Trophoblast cell (in vitro differentiated cells and primary cell): Measurements from ENCODE around the gene TANGO6.
A peak's percentile ranks its signal among the peaks of the same experiment; 100 is the strongest.

ENCODE experiments used
- DNase-seq, 2 donors: peaks; one replicate each; pipeline ENCODE4 v3.0.0-alpha.2; 2016
- H2AFZ ChIP-seq: 2 replicates; pipeline ENCODE4 v1.6.1; 2013; ENCODE audit warnings: low read length, moderate library complexity, mild to moderate bottlenecking; ENCODE audit not compliant: insufficient read depth, poor library complexity
- H2AK5ac ChIP-seq: 2 replicates; pipeline ENCODE4 v1.6.1; 2013; ENCODE audit warnings: mild to moderate bottlenecking, low read length
- H2BK120ac ChIP-seq: 2 replicates; pipeline ENCODE4 v1.6.1; 2013; ENCODE audit warnings: low read length, mild to moderate bottlenecking, moderate library complexity; ENCODE audit not compliant: insufficient read depth, poor library complexity
- H2BK12ac ChIP-seq: 2 replicates; pipeline ENCODE4 v1.6.1; 2013; ENCODE audit warnings: mild to moderate bottlenecking, low read length, moderate library complexity
- H2BK5ac ChIP-seq: 2 replicates; pipeline ENCODE4 v1.6.1; 2013; ENCODE audit warnings: low read length, low read depth, moderate library complexity, mild to moderate bottlenecking; ENCODE audit not compliant: poor library complexity
- H3K14ac ChIP-seq: 2 replicates; pipeline ENCODE4 v1.6.1; 2013; ENCODE audit warnings: mild to moderate bottlenecking, low read length
- H3K18ac ChIP-seq: 2 replicates; pipeline ENCODE4 v1.6.1; 2013; ENCODE audit warnings: mild to moderate bottlenecking, low read length
- H3K23ac ChIP-seq: 2 replicates; pipeline ENCODE4 v1.6.1; 2013; ENCODE audit warnings: low read length
- H3K27ac ChIP-seq: 2 replicates; pipeline ENCODE4 v1.5.1; 2013; ENCODE audit warnings: low read depth, mild to moderate bottlenecking, inconsistent platforms, low read length, moderate library complexity
- H3K27me3 ChIP-seq: 2 replicates; pipeline ENCODE4 v1.6.1; 2013; ENCODE audit warnings: inconsistent platforms, mild to moderate bottlenecking, low read length, moderate library complexity; ENCODE audit not compliant: insufficient read depth
- H3K36me3 ChIP-seq, 2 experiments: 1 replicate in 1 of 2; 2 replicates in 1 of 2; pipeline ENCODE4 v1.6.1; 2013; ENCODE audit warnings: low read length in 2 of 2, mild to moderate bottlenecking in 2 of 2, moderate library complexity in 1 of 2; ENCODE audit not compliant: insufficient read depth in 2 of 2, control insufficient read depth in 1 of 2
- H3K4ac ChIP-seq: 2 replicates; pipeline ENCODE4 v1.6.1; 2013; ENCODE audit warnings: low read depth, mild to moderate bottlenecking, low read length, moderate library complexity
- H3K4me1 ChIP-seq, 2 experiments: 1 replicate in 1 of 2; 2 replicates in 1 of 2; pipeline ENCODE4 v1.6.1; 2013; ENCODE audit warnings: low read length in 2 of 2, mild to moderate bottlenecking in 2 of 2, moderate library complexity in 1 of 2; ENCODE audit not compliant: insufficient read depth in 2 of 2, control insufficient read depth in 1 of 2
- H3K4me2 ChIP-seq: 2 replicates; pipeline ENCODE4 v1.6.1; 2013; ENCODE audit warnings: inconsistent platforms, mild to moderate bottlenecking, low read length, moderate library complexity
- H3K4me3 ChIP-seq: 2 replicates; pipeline ENCODE4 v1.5.1; 2013; ENCODE audit warnings: mild to moderate bottlenecking, low read depth, low read length, inconsistent platforms
- H3K79me1 ChIP-seq: one replicate; pipeline ENCODE4 v1.6.1; 2013; ENCODE audit warnings: low read length
- H3K79me2 ChIP-seq: 2 replicates; pipeline ENCODE4 v1.6.1; 2013; ENCODE audit warnings: low read length, mild to moderate bottlenecking; ENCODE audit not compliant: control insufficient read depth, insufficient read depth, poor library complexity
- H3K9ac ChIP-seq: 2 replicates; pipeline ENCODE4 v1.6.1; 2013; ENCODE audit warnings: mild to moderate bottlenecking, low read length
- H3K9me3 ChIP-seq: 2 replicates; pipeline ENCODE4 v1.6.1; 2013; ENCODE audit warnings: low read depth, mild to moderate bottlenecking, control low read depth, inconsistent platforms, low read length; ENCODE audit not compliant: insufficient read depth
- H4K12ac ChIP-seq: 2 replicates; pipeline ENCODE4 v1.6.1; 2013; ENCODE audit warnings: low read depth, mild to moderate bottlenecking, low read length, moderate library complexity
- H4K8ac ChIP-seq: 2 replicates; pipeline ENCODE4 v1.6.1; 2013; ENCODE audit warnings: low read depth, mild to moderate bottlenecking, low read length, moderate library complexity
- H4K91ac ChIP-seq: one replicate; pipeline ENCODE4 v1.6.1; 2013; ENCODE audit warnings: low read depth, mild to moderate bottlenecking, low read length, moderate library complexity
- whole genome bisulfite sequencing: extraction: QIAGEN DNeasy Blood & Tissue Kit; methylation state at CpG from one replicate; pipeline ENCODE4 v1.1.7; 2013; ENCODE audit warnings: missing lambda C conversion rate; ENCODE audit not compliant: insufficient read length, insufficient coverage; ENCODE audit errors: extremely low coverage; 5-methylcytosine and 5-hydroxymethylcytosine counted together

Gene TANGO6

GRCh38 chr16:68999114-68999513 lies 155.8 kb downstream of the TANGO6 start:
- peak overlapping the region; percentile 94 for H3K18ac ChIP-seq
- DNase-seq: peak; percentile 13 to 77
- peaks cover 2% of the 10 kb centered on the region for H3K9me3 ChIP-seq
- H3K4me2 ChIP-seq: no peak overlapping the region
- H2AFZ ChIP-seq: no peak overlapping the region
- no peak overlapping the region for H3K23ac ChIP-seq
- H4K12ac ChIP-seq: no peak overlapping the region
- H4K8ac ChIP-seq: peak overlapping the region; percentile 82
- H3K27me3 ChIP-seq: no peaks in the 10 kb centered on the region
- no peak overlapping the region for H3K4me3 ChIP-seq
- peaks cover 10% of the 10 kb centered on the region for H3K79me1 ChIP-seq
- no peak overlapping the region for H3K9ac ChIP-seq
- peak overlapping the region; percentile 88 for H2BK5ac ChIP-seq
- peaks cover 5 to 19% of the 10 kb centered on the region in 2 experiments for H3K4me1 ChIP-seq
- peak overlapping the region; percentile 96 for H2BK12ac ChIP-seq
- H3K79me2 ChIP-seq: no peaks in the 10 kb centered on the region
- peaks cover 0 to 2% of the 10 kb centered on the region in 2 experiments for H3K36me3 ChIP-seq
- peak overlapping the region; percentile 92 for H4K91ac ChIP-seq
- peak overlapping the region; percentile 97 for H2BK120ac ChIP-seq
- H2AK5ac ChIP-seq: peak overlapping the region; percentile 79
- H3K4ac ChIP-seq: no peak overlapping the region
- peak overlapping the region; percentile 79 for H3K14ac ChIP-seq
- no CpG with 5 or more reads among the region's 1 CpG for WGBS
- peak overlapping the region; percentile 90 for H3K27ac ChIP-seq

GRCh38 chr16:69003500-69003899 lies 160.2 kb downstream of the TANGO6 start:
- WGBS: no CpG with 5 or more reads among the region's 1 CpG
- Histone ChIP-seq H3K14ac (no peak overlapping the region), H3K18ac (no peak overlapping the region), H3K4me2 (no peak overlapping the region), H2AFZ (no peak overlapping the region), H3K9me3 (peaks cover 4% of the 10 kb centered on the region), H3K23ac (no peak overlapping the region), H3K36me3 (peaks cover 0 to 2% of the 10 kb centered on the region in 2 experiments), H4K91ac (no peak overlapping the region), H2AK5ac (no peak overlapping the region), H3K4me1 (peaks cover 3 to 5% of the 10 kb centered on the region in 2 experiments), H2BK12ac (no peak overlapping the region), H3K79me2 (no peaks in the 10 kb centered on the region), H3K4me3 (no peak overlapping the region), H2BK5ac (no peak overlapping the region), H2BK120ac (no peak overlapping the region), H3K79me1 (peaks cover 4% of the 10 kb centered on the region), H4K12ac (no peak overlapping the region), H4K8ac (no peak overlapping the region), H3K9ac (no peak overlapping the region), H3K27ac (no peak overlapping the region), H3K27me3 (no peaks in the 10 kb centered on the region), H3K4ac (no peak overlapping the region)
- DNase-seq: no peak

- Histone ChIP-seq H3K27me3 (no peaks in the 10 kb centered on the region), H3K14ac (no peak overlapping the region), H3K9me3 (peaks cover 4% of the 10 kb centered on the region), H2AFZ (no peak overlapping the region), H2BK5ac (no peak overlapping the region), H3K79me2 (no peaks in the 10 kb centered on the region), H3K4ac (no peak overlapping the region), H3K18ac (no peak overlapping the region), H3K79me1 (no peaks in the 10 kb centered on the region), H4K8ac (no peak overlapping the region), H2BK120ac (no peak overlapping the region), H3K27ac (no peak overlapping the region), H3K36me3 (peaks cover 0 to 2% of the 10 kb centered on the region in 2 experiments), H2BK12ac (no peak overlapping the region), H4K12ac (no peak overlapping the region), H3K23ac (no peak overlapping the region), H3K4me1 (no peaks in the 10 kb centered on the region), H4K91ac (no peak overlapping the region), H3K4me3 (no peak overlapping the region), H3K4me2 (no peak overlapping the region), H3K9ac (no peak overlapping the region), H2AK5ac (no peak overlapping the region)
- no CpG with 5 or more reads among the region's 5 CpGs for WGBS
- no peak for DNase-seq
These were observed 162.5 kb downstream of the TANGO6 start for GRCh38 chr16:69005641-69006355.

GRCh38 chr16:69012906-69013305 lies 169.6 kb downstream of the TANGO6 start:
- Histone ChIP-seq H3K4ac (no peak overlapping the region), H3K27me3 (no peaks in the 10 kb centered on the region), H3K9me3 (no peaks in the 10 kb centered on the region), H3K9ac (no peak overlapping the region), H3K4me1 (peaks cover 3 to 4% of the 10 kb centered on the region in 2 experiments), H2BK5ac (no peak overlapping the region), H4K12ac (no peak overlapping the region), H3K36me3 (no peaks in the 10 kb centered on the region), H3K14ac (no peak overlapping the region), H2AK5ac (no peak overlapping the region), H2AFZ (no peak overlapping the region), H3K4me2 (no peak overlapping the region), H3K18ac (no peak overlapping the region), H3K4me3 (no peak overlapping the region), H4K8ac (no peak overlapping the region), H3K27ac (no peak overlapping the region), H2BK120ac (no peak overlapping the region), H4K91ac (no peak overlapping the region), H3K79me2 (no peaks in the 10 kb centered on the region), H3K23ac (no peak overlapping the region), H2BK12ac (no peak overlapping the region), H3K79me1 (no peaks in the 10 kb centered on the region)
- no peak for DNase-seq
